Esophagus muscularis mucosa (tissue), 4 donors: ENCODE data around the gene MOXD1. TPM values are rescaled to one million over a fixed set of nuclear protein-coding genes. Genes with fewer than 3 reads are reported as not detected.

Experiments
- DNase-seq: peaks from one replicate; pipeline ENCODE4 v3.0.0-alpha.2; 2017; ENCODE audit errors: extremely low spot score
- H3K27ac ChIP-seq, 4 donors: fragments of 200-600 bp; sonication (generic); replicated peaks in 1 of 4; 1 replicate in 3 of 4; 2 replicates in 1 of 4; pipeline ENCODE4 v1.5.1; 2016 to 2019; ENCODE audit warnings: mild to moderate bottlenecking in 1 of 4
- H3K27me3 ChIP-seq, 4 donors: fragments of 200-600 bp; sonication (generic); one replicate each; pipeline versions ENCODE4 v1.5.1 to v1.6.0; 2016 to 2019
- H3K36me3 ChIP-seq, 4 donors: fragments of 200-600 bp; sonication (generic); one replicate each; pipeline ENCODE4 v1.5.1; 2016 to 2019
- H3K4me1 ChIP-seq, 4 donors: fragments of 200-600 bp; sonication (generic); one replicate each; pipeline ENCODE4 v1.5.1; 2016 to 2019
- H3K4me3 ChIP-seq, 4 donors: fragments of 200-600 bp; sonication (generic); 1 replicate in 2 of 4; 2 replicates in 2 of 4; pipeline ENCODE4 v1.5.1; 2016 to 2019; ENCODE audit warnings: mild to moderate bottlenecking in 4 of 4, moderate library complexity in 1 of 4
- H3K9me3 ChIP-seq, 4 donors: fragments of 200-600 bp; sonication (generic); 1 replicate in 3 of 4; 2 replicates in 1 of 4; pipeline ENCODE4 v1.5.1; 2016 to 2019
- CTCF ChIP-seq, 3 experiments: fragments of 200-600 bp in 2 of 3; fragments of 450-650 bp in 1 of 3; sonication (generic) in 2 of 3; IDR thresholded peaks; one replicate each; pipeline ENCODE4 v1.5.1; 2017 to 2019; ENCODE audit warnings: antibody characterized with exemption in 3 of 3, mild to moderate bottlenecking in 2 of 3, moderate library complexity in 1 of 3
- EP300 ChIP-seq: sonication (generic); formaldehyde crosslinking; IDR thresholded peaks from one replicate; pipeline ENCODE4 v1.6.1; 2017; ENCODE audit warnings: antibody characterized with exemption
- POLR2A ChIP-seq: fragments of 450-650 bp; IDR thresholded peaks from one replicate; pipeline ENCODE4 v1.6.1; 2017; ENCODE audit warnings: antibody characterized with exemption, moderate library complexity, mild to moderate bottlenecking, low read depth
- POLR2AphosphoS5 ChIP-seq, 2 donors: sonication (generic); formaldehyde crosslinking; IDR thresholded peaks; one replicate each; pipeline ENCODE4 v1.6.1; 2017; ENCODE audit warnings: antibody characterized with exemption in 2 of 2
- WGBS: methylation state at CpG from one replicate; pipeline ENCODE4 v1.1.5; 2018; 5-methylcytosine and 5-hydroxymethylcytosine counted together
- intact Hi-C: fragments of 100-400 bp; cut with DNase I; formaldehyde crosslinking; loops from one replicate; pipeline ENCODE4 v1.15.1; 2023
- total RNA-seq, 4 donors: library from RNA; depleted of rRNA; stranded (reverse); fragments of >200 nt; gene quantifications; one replicate each; pipeline versions ENCODE4 v1.1.0 to v1.2.1, GENCODE V29; 2016

MOXD1 gene
- total RNA-seq, 4 donors from 2014 or later = 14.2 to 32.4 (median 23.6) TPM

DNA sequence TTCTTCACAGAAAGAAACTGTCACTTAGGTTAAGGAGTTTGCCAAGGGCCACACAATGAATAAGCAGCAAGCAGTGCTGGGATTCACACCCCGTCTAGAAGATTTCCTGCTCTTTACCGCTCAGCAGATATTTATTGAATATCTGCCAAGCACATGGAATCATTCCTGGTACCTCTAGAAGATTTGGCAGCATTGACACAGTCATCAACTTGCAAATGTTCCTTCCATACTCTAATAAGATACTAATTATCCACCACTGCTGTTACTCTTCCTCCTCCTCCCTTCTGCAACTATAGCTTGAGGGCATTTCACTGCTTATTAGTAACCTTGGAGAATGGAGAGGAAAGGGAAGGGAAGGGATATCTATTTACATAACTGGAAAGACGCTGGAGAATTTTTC, 13.0 kb downstream of the MOXD1 start:
- WGBS = 38% methylated on average over 3 of the region's 3 CpGs
- H3K4me3 ChIP-seq = no peak overlapping the region
- no peaks in the 10 kb centered on the region for H3K27me3 ChIP-seq
- intact Hi-C loops = no loop called here
- no peak for DNase-seq
- H3K36me3 ChIP-seq = no peaks in the 10 kb centered on the region
- peaks cover 0 to 26% (median 8%) of the 10 kb centered on the region in 4 donors for H3K4me1 ChIP-seq
- no peaks in the 10 kb centered on the region for H3K9me3 ChIP-seq
- H3K27ac ChIP-seq = no peak overlapping the region
- TF ChIP-seq POLR2A (no peak), CTCF (IDR thresholded peaks at IDR 0.05) (no peak), POLR2AphosphoS5 (IDR thresholded peaks at IDR 0.05) (no peak), EP300 (no peak)

DNA sequence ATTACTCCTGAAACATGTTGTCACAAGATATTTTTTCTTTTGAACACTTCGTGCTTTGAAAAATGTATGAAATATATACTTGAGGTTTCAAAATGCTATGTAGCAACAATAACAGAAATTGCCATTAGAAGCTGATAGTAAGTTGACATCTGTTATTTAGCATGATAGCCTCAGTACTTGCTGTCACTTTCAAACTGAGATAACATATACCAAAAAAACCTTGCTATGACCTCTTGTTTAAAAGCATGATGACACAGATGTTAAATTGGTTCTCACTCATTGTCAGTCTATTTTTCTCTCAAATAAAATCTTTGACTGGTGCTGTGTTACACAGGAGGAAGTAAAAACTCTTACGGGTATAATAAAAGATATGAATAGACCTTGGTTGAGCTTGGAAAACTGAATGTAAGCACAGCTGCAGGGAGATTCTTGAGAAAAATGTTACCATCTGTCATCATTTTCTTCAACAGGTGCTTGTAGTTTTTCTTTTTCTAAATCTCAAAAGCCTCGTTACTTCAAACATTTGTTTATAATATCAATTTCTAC, 18.6 kb downstream of the MOXD1 start:
- no peak for TF ChIP-seq POLR2AphosphoS5 (IDR thresholded peaks at IDR 0.05)
- TF ChIP-seq CTCF (IDR thresholded peaks at IDR 0.05) = no peak
- no peak for TF ChIP-seq EP300
- TF ChIP-seq POLR2A = no peak
- WGBS = 60% methylated on average over 3 of the region's 3 CpGs
- DNase-seq = no peak
- Histone ChIP-seq H3K4me3 (no peak overlapping the region), H3K36me3 (no peaks in the 10 kb centered on the region), H3K27ac (no peak overlapping the region), H3K4me1 (no peaks in the 10 kb centered on the region), H3K27me3 (no peaks in the 10 kb centered on the region), H3K9me3 (peaks cover 0 to 5% (median 0%) of the 10 kb centered on the region in 4 donors)
- intact Hi-C loops = no loop called here

- no peaks in the 10 kb centered on the region for H3K27me3 ChIP-seq
- no peak for DNase-seq
- H3K4me1 ChIP-seq = no peaks in the 10 kb centered on the region
- TF ChIP-seq CTCF (IDR thresholded peaks at IDR 0.05) (no peak), POLR2A (no peak), EP300 (no peak), POLR2AphosphoS5 (IDR thresholded peaks at IDR 0.05) (no peak)
- WGBS = 80% methylated on average over 1 of the region's 1 CpG
- H3K36me3 ChIP-seq = no peaks in the 10 kb centered on the region
- intact Hi-C loops = no loop called here
- no peak overlapping the region for H3K4me3 ChIP-seq
- no peak overlapping the region for H3K27ac ChIP-seq
- H3K9me3 ChIP-seq = peaks cover 0 to 5% (median 0%) of the 10 kb centered on the region in 4 donors
Measured at GRCh38 chr6:132381381-132381780, 19.9 kb downstream of the MOXD1 start.

DNA sequence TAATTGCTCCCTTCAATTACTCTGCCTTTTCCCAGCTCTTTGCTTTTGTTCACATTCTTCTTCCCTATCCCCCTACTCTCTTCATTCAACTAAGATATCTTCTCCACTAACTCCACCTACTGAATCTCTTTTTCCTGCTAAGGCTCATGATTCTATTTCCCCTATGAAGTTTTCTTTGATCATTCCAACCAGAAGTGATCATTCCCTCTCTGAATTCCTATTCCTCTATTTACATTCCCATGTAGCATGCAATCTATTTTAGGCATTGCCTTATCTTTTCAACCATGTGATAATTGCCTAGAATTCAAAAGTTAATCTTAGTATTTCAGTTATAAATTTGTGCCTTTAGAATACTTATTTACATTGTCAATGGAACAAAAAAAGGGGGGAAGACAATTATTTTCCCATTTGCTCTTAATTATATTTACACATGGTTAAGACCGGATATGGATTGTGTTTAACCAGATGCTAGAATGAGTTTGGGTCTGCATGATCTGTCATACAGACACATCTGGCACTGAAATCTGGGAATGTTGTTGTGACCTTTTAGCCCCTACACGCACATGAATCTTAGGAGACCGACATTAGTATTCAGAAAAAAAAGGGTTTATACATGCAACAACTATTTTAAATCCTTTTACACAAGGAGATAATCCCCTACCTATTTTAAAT, 20.8 kb downstream of the MOXD1 start:
- no peak for TF ChIP-seq POLR2AphosphoS5 (IDR thresholded peaks at IDR 0.05)
- no peak for TF ChIP-seq POLR2A
- no peak for TF ChIP-seq EP300
- no peak for TF ChIP-seq CTCF (IDR thresholded peaks at IDR 0.05)
- Histone ChIP-seq H3K4me3 (no peak overlapping the region), H3K4me1 (no peaks in the 10 kb centered on the region), H3K36me3 (no peaks in the 10 kb centered on the region), H3K27me3 (no peaks in the 10 kb centered on the region), H3K27ac (no peak overlapping the region), H3K9me3 (peaks cover 0 to 5% (median 0%) of the 10 kb centered on the region in 4 donors)
- 61% methylated on average over 3 of the region's 3 CpGs for WGBS
- DNase-seq = no peak
- intact Hi-C loops = no loop called here
